OCI-LY3 (cell line): ENCODE results near the gene MED20.

ENCODE experiments used
- EZH2phosphoT487 ChIP-seq: fragments of 200-600 bp; shearing (Covaris generic); IDR thresholded peaks from 2 replicates; pipeline ENCODE4 v1.6.1; 2018; ENCODE audit warnings: antibody characterized with exemption, mixed run types, low read depth
- TF ChIP-seq, protein P1 (sequence below): fragments of 200-600, 300-600 bp; sonication (generic); IDR thresholded peaks from 2 replicates; pipeline ENCODE4 v1.5.1; 2014; ENCODE audit warnings: antibody characterized with exemption, low read length, low read depth

- TF ChIP-seq, protein P1, sequence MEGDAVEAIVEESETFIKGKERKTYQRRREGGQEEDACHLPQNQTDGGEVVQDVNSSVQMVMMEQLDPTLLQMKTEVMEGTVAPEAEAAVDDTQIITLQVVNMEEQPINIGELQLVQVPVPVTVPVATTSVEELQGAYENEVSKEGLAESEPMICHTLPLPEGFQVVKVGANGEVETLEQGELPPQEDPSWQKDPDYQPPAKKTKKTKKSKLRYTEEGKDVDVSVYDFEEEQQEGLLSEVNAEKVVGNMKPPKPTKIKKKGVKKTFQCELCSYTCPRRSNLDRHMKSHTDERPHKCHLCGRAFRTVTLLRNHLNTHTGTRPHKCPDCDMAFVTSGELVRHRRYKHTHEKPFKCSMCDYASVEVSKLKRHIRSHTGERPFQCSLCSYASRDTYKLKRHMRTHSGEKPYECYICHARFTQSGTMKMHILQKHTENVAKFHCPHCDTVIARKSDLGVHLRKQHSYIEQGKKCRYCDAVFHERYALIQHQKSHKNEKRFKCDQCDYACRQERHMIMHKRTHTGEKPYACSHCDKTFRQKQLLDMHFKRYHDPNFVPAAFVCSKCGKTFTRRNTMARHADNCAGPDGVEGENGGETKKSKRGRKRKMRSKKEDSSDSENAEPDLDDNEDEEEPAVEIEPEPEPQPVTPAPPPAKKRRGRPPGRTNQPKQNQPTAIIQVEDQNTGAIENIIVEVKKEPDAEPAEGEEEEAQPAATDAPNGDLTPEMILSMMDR: no peak
- no peak for TF ChIP-seq EZH2phosphoT487
Measured at GRCh38 chr6:41954668-41955067, 33.7 kb upstream of the MED20 start.
